NCI-H510A treated with DMSO at 0.1 percent for 48 hours (cell line): ENCODE results near the gene POLR1H.

Source experiments
- DNase-seq: peaks from one replicate; lab custom pipeline; 2025; lab: John Stamatoyannopoulos, UW

The POLR1H gene

DNA sequence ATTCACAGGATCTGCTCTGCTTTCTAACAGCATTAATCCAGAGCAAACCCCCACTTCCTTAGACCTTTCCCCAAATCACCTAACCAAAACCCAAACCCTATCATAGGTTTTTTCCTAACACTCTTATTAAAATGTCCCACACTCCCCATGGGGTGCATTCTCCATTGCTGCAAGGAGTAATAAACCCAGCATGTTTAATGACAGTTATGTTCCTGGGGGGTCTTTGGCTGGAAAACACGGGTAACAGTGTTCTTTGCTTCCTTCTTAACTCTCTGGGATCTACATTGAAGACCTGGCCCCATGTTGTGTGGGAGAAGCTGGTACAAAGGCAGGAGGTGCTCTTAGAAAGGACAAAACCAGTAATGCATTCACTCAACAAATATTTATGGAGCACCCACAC lies 35.8 kb downstream of the POLR1H start:
- DNase-seq: no peak

GRCh38 chr6:30097902-30098768 lies 37.1 kb downstream of the POLR1H start:
- DNase-seq: no peak

DNA sequence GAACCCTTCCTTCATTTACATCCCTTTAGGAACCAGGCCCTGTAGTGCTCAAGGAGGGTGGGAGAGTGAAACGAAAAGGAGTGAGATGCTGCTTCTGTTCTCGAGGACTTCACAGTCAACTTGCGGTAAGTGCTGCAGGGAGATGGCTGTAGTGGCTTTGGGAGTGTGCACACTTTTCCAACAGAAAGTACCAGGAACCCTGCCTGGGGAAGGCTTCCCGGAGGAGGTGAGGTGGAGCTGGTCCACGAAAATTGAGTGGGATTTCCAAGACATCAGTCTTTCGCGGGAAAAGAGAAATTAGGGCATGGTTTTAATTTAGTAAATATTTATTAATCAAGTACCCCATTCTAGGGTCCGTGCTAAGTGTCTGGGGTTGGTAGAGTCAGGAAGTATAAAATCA lies 39.1 kb downstream of the POLR1H start:
- DNase-seq: no peak

- DNase-seq: no peak
Measured at GRCh38 chr6:30100585-30101443, 39.7 kb downstream of the POLR1H start.

DNA sequence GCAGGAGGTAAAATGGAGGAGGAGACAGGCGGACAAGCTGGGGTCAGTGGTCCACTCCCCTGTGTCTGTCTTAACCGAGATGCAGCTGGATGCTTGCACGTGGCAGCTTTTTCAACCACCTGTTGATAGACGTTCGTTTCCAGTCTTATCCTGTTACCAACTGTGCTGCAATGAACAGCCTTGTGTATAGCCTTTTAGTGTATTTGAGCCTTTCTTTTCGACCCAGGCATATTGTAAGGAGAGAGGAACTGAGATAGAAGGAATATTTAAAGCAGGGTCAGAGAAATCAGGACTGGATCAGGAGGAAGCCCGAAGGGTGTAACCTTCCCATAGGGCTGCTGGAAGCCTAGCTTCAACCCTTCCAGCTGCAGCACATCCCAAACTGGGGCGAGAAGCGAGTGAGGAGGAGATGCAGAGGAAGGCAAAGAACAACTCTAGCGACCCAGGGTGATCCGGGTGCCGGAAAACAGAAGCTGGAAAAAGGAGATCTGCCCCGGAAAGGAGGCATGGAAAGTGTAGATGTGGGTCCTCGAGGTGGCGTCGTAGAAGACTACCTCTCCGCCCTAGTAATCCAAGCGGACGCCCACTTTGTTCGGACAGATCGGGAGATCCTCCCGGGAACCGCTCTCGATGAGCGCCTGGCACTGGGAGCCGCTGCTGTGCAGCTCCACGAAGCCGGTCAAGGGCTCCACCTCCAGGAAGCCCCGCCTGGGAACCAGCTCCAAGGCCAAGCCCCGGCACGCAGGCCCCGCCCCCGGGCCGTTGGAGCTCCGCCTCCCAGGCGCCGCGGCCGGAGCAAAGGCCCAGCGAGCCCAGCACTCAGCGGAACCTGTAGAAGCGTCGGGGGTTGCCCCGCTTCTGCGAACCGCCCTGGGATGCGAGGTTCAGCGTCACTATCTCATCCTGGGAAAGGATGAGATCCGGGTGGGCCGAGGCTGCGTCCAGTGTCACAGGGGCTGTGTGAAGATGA lies 40.7 kb downstream of the POLR1H start:
- DNase-seq: no peak

GRCh38 chr6:30102414-30102969 lies 41.4 kb downstream of the POLR1H start:
- no peak for DNase-seq

GRCh38 chr6:30102970-30103871 lies 42.2 kb downstream of the POLR1H start:
- peak; percentile 23 for DNase-seq

- no peak for DNase-seq
Measured at GRCh38 chr6:30103872-30104179, 42.8 kb downstream of the POLR1H start.

GRCh38 chr6:30104661-30105060 lies 43.6 kb downstream of the POLR1H start:
- DNase-seq: no peak

- no peak for DNase-seq
Measured at GRCh38 chr6:30111266-30111856, 50.3 kb downstream of the POLR1H start.

GRCh38 chr6:30112402-30112994 lies 51.4 kb downstream of the POLR1H start:
- DNase-seq: no peak

DNA sequence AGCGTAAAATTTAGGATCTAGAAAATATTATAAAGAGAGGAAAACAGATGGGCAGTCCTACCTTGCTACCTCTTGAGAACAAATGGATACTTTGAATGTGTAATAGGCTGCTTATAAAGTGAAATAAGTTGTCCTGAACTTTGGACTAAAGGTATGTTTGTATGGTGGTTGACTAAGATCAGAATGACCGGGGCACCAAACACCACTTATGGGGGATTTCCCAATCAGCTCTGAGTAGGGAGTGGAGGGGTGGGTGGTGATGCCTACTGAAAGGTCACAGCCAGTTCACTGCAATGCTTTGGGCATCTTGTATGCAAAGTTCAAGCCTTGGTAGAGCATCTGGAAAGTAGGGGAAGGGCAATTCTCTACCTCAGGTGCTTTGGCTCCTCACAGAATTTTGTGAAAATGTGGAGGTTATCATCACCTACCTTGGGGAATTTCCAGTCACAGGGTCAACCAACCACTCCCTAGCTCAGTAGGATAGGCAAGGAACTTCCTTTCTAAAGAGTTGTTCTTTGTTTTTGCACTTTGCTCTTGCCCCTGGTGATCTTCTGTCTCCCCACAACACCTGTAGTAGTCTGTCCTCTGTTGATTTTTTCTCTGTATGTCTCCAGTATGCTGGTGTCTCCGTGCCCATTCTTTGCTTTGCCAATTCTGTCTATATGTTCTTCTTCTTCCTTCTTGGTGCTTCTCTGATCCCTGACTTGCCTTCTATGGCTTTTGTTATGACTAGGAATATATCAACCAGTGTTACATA lies 52.1 kb downstream of the POLR1H start, which contains the start of gene TRIM31:
Gene TRIM31 (minus strand): TSS at position 88 of the 757 bp plus-strand sequence. CDS start 285 bp downstream, outside the sequence.
- no peak for DNase-seq

DNA sequence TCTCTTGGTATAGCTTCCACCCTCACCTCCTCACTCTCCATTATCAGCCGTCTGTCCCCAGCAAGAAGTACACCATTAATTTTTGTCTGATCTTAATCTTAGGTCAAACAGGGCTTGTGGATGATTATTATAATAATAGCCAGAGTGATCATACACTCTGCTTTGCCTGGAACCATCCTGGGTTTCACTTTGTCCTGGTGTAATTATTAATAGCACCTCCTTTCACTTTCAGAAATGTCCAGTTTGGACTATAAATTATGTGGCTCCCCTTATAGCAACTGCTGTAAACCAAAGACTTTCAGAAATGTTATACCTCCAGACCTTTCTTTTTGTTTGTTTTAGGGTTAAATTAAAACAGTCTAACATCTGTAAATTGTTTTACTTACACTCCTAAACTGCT lies 52.8 kb downstream of the POLR1H start:
- no peak for DNase-seq
